ENCODE results near the gene PTCH1.

- TF ChIP-seq CTCF (IDR thresholded peaks at IDR 0.05; ENCODE audit: borderline replicate concordance, extremely low read depth, low read length, poor library complexity, severe bottlenecking) = no peak
- TF ChIP-seq EZH2 (IDR thresholded peaks at IDR 0.05; ENCODE audit: borderline replicate concordance, low read depth, low read length, severe bottlenecking) = no peak
These were observed 37.4 kb downstream of the PTCH1 start for GRCh38 chr9:95479330-95479729.
